ENCODE results near the gene METTL24.

METTL24 gene

GRCh38 chr6:110354153-110354552 lies 4.0 kb downstream of the METTL24 start:
- no peaks in the 10 kb centered on the region for H3K9me3 ChIP-seq (ENCODE audit: insufficient read depth, low read depth, low read length)
- H3K23ac ChIP-seq (ENCODE audit: low read length): no peak overlapping the region
- no peak for DNase-seq
- peaks cover 40% of the 10 kb centered on the region for H3K79me1 ChIP-seq (ENCODE audit: low read length)
- no peak overlapping the region for H2BK12ac ChIP-seq (ENCODE audit: low read length)
- no peak overlapping the region for H4K12ac ChIP-seq (ENCODE audit: low read depth, low read length)
- H3K4me3 ChIP-seq (ENCODE audit: low read depth, low read length): no peak overlapping the region
- no peak overlapping the region for H4K91ac ChIP-seq (ENCODE audit: low read depth, low read length)
- peak overlapping the region; percentile 51 for H3K27ac ChIP-seq (ENCODE audit: low read depth, low read length)
- no peak overlapping the region for H2BK120ac ChIP-seq (ENCODE audit: insufficient read depth, low read length, poor library complexity)
- H2AK5ac ChIP-seq (ENCODE audit: low read length): no peak overlapping the region
- H3K14ac ChIP-seq (ENCODE audit: low read length): no peak overlapping the region
- no peak overlapping the region for H3K9ac ChIP-seq (ENCODE audit: low read length)
- no peak overlapping the region for H3K4ac ChIP-seq (ENCODE audit: low read depth, low read length)
- no CpG with 5 or more reads among the region's 2 CpGs for WGBS (ENCODE audit: extremely low coverage, insufficient coverage, insufficient read length)
- no peaks in the 10 kb centered on the region for H3K27me3 ChIP-seq (ENCODE audit: insufficient read depth, low read length)
- no peak overlapping the region for H4K8ac ChIP-seq (ENCODE audit: low read depth, low read length)
- peaks cover 11 to 34% of the 10 kb centered on the region in 2 experiments for H3K4me1 ChIP-seq (ENCODE audit: control insufficient read depth in 1 of 2, insufficient read depth in 2 of 2, low read length in 2 of 2)
- no peak overlapping the region for H2AFZ ChIP-seq (ENCODE audit: insufficient read depth, low read length, poor library complexity)
- H3K18ac ChIP-seq (ENCODE audit: low read length): no peak overlapping the region
- no peak overlapping the region for H3K4me2 ChIP-seq (ENCODE audit: low read length)
- H3K36me3 ChIP-seq (ENCODE audit: control insufficient read depth in 1 of 2, insufficient read depth in 2 of 2, low read length in 2 of 2): no peaks in the 10 kb centered on the region
- no peak overlapping the region for H2BK5ac ChIP-seq (ENCODE audit: low read depth, low read length, poor library complexity)
- peaks cover 6% of the 10 kb centered on the region for H3K79me2 ChIP-seq (ENCODE audit: control insufficient read depth, insufficient read depth, low read length, poor library complexity)

GRCh38 chr6:110353457-110354001 lies 4.6 kb downstream of the METTL24 start:
- DNase-seq: no peak
- Histone ChIP-seq H3K23ac (ENCODE audit: low read length) (no peak overlapping the region), H3K79me1 (ENCODE audit: low read length) (peaks cover 41% of the 10 kb centered on the region), H4K91ac (ENCODE audit: low read depth, low read length) (no peak overlapping the region), H3K18ac (ENCODE audit: low read length) (no peak overlapping the region), H3K9me3 (ENCODE audit: insufficient read depth, low read depth, low read length) (no peaks in the 10 kb centered on the region), H3K4me3 (ENCODE audit: low read depth, low read length) (no peak overlapping the region), H3K4me2 (ENCODE audit: low read length) (no peak overlapping the region), H2BK12ac (ENCODE audit: low read length) (no peak overlapping the region), H3K27ac (ENCODE audit: low read depth, low read length) (peak overlapping the region; percentile 98), H3K79me2 (ENCODE audit: control insufficient read depth, insufficient read depth, low read length, poor library complexity) (peaks cover 6% of the 10 kb centered on the region), H3K4ac (ENCODE audit: low read depth, low read length) (no peak overlapping the region), H2BK120ac (ENCODE audit: insufficient read depth, low read length, poor library complexity) (no peak overlapping the region), H4K12ac (ENCODE audit: low read depth, low read length) (no peak overlapping the region), H2AFZ (ENCODE audit: insufficient read depth, low read length, poor library complexity) (no peak overlapping the region), H3K4me1 (ENCODE audit: control insufficient read depth in 1 of 2, insufficient read depth in 2 of 2, low read length in 2 of 2) (peaks cover 13 to 34% of the 10 kb centered on the region in 2 experiments), H3K9ac (ENCODE audit: low read length) (no peak overlapping the region), H2BK5ac (ENCODE audit: low read depth, low read length, poor library complexity) (peak overlapping the region; percentile 54), H4K8ac (ENCODE audit: low read depth, low read length) (no peak overlapping the region), H2AK5ac (ENCODE audit: low read length) (no peak overlapping the region), H3K27me3 (ENCODE audit: insufficient read depth, low read length) (no peaks in the 10 kb centered on the region), H3K14ac (ENCODE audit: low read length) (no peak overlapping the region), H3K36me3 (ENCODE audit: control insufficient read depth in 1 of 2, insufficient read depth in 2 of 2, low read length in 2 of 2) (no peaks in the 10 kb centered on the region)
- no CpG with 5 or more reads among the region's 4 CpGs for WGBS (ENCODE audit: extremely low coverage, insufficient coverage, insufficient read length)

DNA sequence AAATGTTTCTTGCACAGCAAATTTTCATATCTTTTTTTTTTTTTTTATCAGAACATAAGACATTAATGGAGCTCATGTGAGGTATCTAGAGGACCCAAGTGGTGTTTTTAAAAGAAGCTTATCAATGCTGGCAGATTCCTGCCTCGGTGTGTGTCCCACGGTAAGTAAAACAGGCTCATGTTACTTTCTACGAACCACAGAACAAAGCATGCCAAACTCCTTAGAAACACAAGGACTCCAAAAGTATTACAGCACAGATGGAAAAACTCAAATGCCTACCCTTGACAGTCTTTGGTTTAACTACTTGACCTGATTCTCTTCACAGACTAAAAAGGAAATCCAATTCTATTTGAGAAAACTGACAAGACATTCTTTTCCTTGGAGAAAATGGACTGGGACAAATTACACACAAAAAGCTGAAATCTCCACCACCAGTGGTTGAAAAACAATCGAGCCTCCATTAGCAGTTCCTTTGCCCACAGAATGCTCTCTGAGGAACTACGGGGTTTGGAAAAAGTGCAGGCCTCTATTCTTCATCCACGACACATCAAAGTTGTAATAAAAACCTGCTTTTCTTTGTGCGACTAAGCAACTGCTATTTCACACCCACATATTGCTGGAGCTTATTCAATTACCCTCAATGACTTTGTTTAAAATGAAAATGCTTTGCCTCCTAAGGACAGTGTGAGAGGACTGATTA lies 5.4 kb downstream of the METTL24 start:
- no CpG with 5 or more reads among the region's 7 CpGs for WGBS (ENCODE audit: extremely low coverage, insufficient coverage, insufficient read length)
- peak overlapping the region; percentile 98 for H3K27ac ChIP-seq (ENCODE audit: low read depth, low read length)

GRCh38 chr6:110351986-110352385 lies 6.2 kb downstream of the METTL24 start:
- Histone ChIP-seq H4K8ac (ENCODE audit: low read depth, low read length) (no peak overlapping the region), H3K9ac (ENCODE audit: low read length) (no peak overlapping the region), H2BK120ac (ENCODE audit: insufficient read depth, low read length, poor library complexity) (peak overlapping the region; percentile 4), H3K36me3 (ENCODE audit: control insufficient read depth in 1 of 2, insufficient read depth in 2 of 2, low read length in 2 of 2) (no peaks in the 10 kb centered on the region), H3K79me1 (ENCODE audit: low read length) (peaks cover 28% of the 10 kb centered on the region), H3K4me1 (ENCODE audit: control insufficient read depth in 1 of 2, insufficient read depth in 2 of 2, low read length in 2 of 2) (peaks cover 13 to 28% of the 10 kb centered on the region in 2 experiments), H2BK5ac (ENCODE audit: low read depth, low read length, poor library complexity) (peak overlapping the region; percentile 11), H3K4me2 (ENCODE audit: low read length) (no peak overlapping the region), H3K14ac (ENCODE audit: low read length) (no peak overlapping the region), H3K9me3 (ENCODE audit: insufficient read depth, low read depth, low read length) (no peaks in the 10 kb centered on the region), H2AK5ac (ENCODE audit: low read length) (no peak overlapping the region), H2BK12ac (ENCODE audit: low read length) (no peak overlapping the region), H3K23ac (ENCODE audit: low read length) (no peak overlapping the region), H3K27ac (ENCODE audit: low read depth, low read length) (peak overlapping the region; percentile 86), H2AFZ (ENCODE audit: insufficient read depth, low read length, poor library complexity) (no peak overlapping the region), H3K27me3 (ENCODE audit: insufficient read depth, low read length) (no peaks in the 10 kb centered on the region), H4K91ac (ENCODE audit: low read depth, low read length) (no peak overlapping the region), H4K12ac (ENCODE audit: low read depth, low read length) (no peak overlapping the region), H3K18ac (ENCODE audit: low read length) (no peak overlapping the region), H3K4me3 (ENCODE audit: low read depth, low read length) (no peak overlapping the region), H3K79me2 (ENCODE audit: control insufficient read depth, insufficient read depth, low read length, poor library complexity) (peaks cover 2% of the 10 kb centered on the region), H3K4ac (ENCODE audit: low read depth, low read length) (no peak overlapping the region)
- no peak for DNase-seq
- no CpG with 5 or more reads among the region's 4 CpGs for WGBS (ENCODE audit: extremely low coverage, insufficient coverage, insufficient read length)

More for the DNA sequence above, 5.4 kb downstream of the METTL24 start:
- Histone ChIP-seq H3K18ac (ENCODE audit: low read length) (no peak overlapping the region), H2AK5ac (ENCODE audit: low read length) (no peak overlapping the region), H3K9ac (ENCODE audit: low read length) (no peak overlapping the region), H2BK12ac (ENCODE audit: low read length) (no peak overlapping the region), H2BK5ac (ENCODE audit: low read depth, low read length, poor library complexity) (peak overlapping the region; percentile 82), H3K14ac (ENCODE audit: low read length) (no peak overlapping the region), H3K23ac (ENCODE audit: low read length) (no peak overlapping the region), H3K4me1 (ENCODE audit: control insufficient read depth in 1 of 2, insufficient read depth in 2 of 2, low read length in 2 of 2) (peaks cover 13 to 34% of the 10 kb centered on the region in 2 experiments), H3K79me1 (ENCODE audit: low read length) (peaks cover 34% of the 10 kb centered on the region), H2BK120ac (ENCODE audit: insufficient read depth, low read length, poor library complexity) (peak overlapping the region; percentile 70), H3K27me3 (ENCODE audit: insufficient read depth, low read length) (no peaks in the 10 kb centered on the region), H4K8ac (ENCODE audit: low read depth, low read length) (no peak overlapping the region), H2AFZ (ENCODE audit: insufficient read depth, low read length, poor library complexity) (no peak overlapping the region), H4K12ac (ENCODE audit: low read depth, low read length) (no peak overlapping the region), H3K4me3 (ENCODE audit: low read depth, low read length) (no peak overlapping the region), H3K4me2 (ENCODE audit: low read length) (no peak overlapping the region), H4K91ac (ENCODE audit: low read depth, low read length) (no peak overlapping the region), H3K79me2 (ENCODE audit: control insufficient read depth, insufficient read depth, low read length, poor library complexity) (peaks cover 2% of the 10 kb centered on the region), H3K36me3 (ENCODE audit: control insufficient read depth in 1 of 2, insufficient read depth in 2 of 2, low read length in 2 of 2) (no peaks in the 10 kb centered on the region), H3K9me3 (ENCODE audit: insufficient read depth, low read depth, low read length) (no peaks in the 10 kb centered on the region), H3K4ac (ENCODE audit: low read depth, low read length) (no peak overlapping the region)
- no peak for DNase-seq
